HEK293T (cell line): ENCODE results near the gene ENDOG.

ENCODE experiments used
- ARNT ChIP-seq: fragments of 450-650 bp; IDR thresholded peaks from 2 replicates; pipeline ENCODE4 v1.6.1; 2017; ENCODE audit warnings: mild to moderate bottlenecking
- BHLHE40 ChIP-seq: fragments of 450-650 bp; IDR thresholded peaks from 2 replicates; pipeline ENCODE4 v1.6.1; 2016; ENCODE audit warnings: mild to moderate bottlenecking, moderate library complexity, borderline replicate concordance
- CTBP1 ChIP-seq: fragments of 450-650 bp; IDR thresholded peaks from 2 replicates; pipeline ENCODE4 v1.6.1; 2016; ENCODE audit warnings: borderline replicate concordance
- ELF4 ChIP-seq: fragments of 450-650 bp; IDR thresholded peaks from 2 replicates; pipeline ENCODE4 v1.6.1; 2017; ENCODE audit warnings: antibody characterized with exemption
- FOXA1 ChIP-seq: fragments of 450-650 bp; IDR thresholded peaks from 2 replicates; pipeline ENCODE4 v1.6.1; 2016; ENCODE audit warnings: mild to moderate bottlenecking
- FOXK2 ChIP-seq: fragments of 450-650 bp; IDR thresholded peaks from 2 replicates; pipeline ENCODE4 v1.6.1; 2016; ENCODE audit warnings: mild to moderate bottlenecking
- HDGF ChIP-seq: fragments of 450-650 bp; IDR thresholded peaks from 2 replicates; pipeline ENCODE4 v1.6.1; 2017; ENCODE audit warnings: antibody characterized with exemption, borderline replicate concordance
- NFRKB ChIP-seq: fragments of 450-650 bp; IDR thresholded peaks from 2 replicates; pipeline ENCODE4 v1.6.1; 2016; ENCODE audit warnings: mild to moderate bottlenecking, moderate library complexity
- SP1 ChIP-seq: fragments of 450-650 bp; IDR thresholded peaks from 2 replicates; pipeline ENCODE4 v1.6.1; 2017
- SUZ12 ChIP-seq: fragments of 450-650 bp; IDR thresholded peaks from 2 replicates; pipeline ENCODE4 v1.6.1; 2016; ENCODE audit warnings: mild to moderate bottlenecking
- ZNF384 ChIP-seq: fragments of 450-650 bp; IDR thresholded peaks from 2 replicates; pipeline ENCODE4 v1.6.1; 2016
- TF ChIP-seq, protein P1 (sequence below): fragments of 450-650 bp; IDR thresholded peaks from 2 replicates; pipeline ENCODE4 v1.6.1; 2016

DNA sequence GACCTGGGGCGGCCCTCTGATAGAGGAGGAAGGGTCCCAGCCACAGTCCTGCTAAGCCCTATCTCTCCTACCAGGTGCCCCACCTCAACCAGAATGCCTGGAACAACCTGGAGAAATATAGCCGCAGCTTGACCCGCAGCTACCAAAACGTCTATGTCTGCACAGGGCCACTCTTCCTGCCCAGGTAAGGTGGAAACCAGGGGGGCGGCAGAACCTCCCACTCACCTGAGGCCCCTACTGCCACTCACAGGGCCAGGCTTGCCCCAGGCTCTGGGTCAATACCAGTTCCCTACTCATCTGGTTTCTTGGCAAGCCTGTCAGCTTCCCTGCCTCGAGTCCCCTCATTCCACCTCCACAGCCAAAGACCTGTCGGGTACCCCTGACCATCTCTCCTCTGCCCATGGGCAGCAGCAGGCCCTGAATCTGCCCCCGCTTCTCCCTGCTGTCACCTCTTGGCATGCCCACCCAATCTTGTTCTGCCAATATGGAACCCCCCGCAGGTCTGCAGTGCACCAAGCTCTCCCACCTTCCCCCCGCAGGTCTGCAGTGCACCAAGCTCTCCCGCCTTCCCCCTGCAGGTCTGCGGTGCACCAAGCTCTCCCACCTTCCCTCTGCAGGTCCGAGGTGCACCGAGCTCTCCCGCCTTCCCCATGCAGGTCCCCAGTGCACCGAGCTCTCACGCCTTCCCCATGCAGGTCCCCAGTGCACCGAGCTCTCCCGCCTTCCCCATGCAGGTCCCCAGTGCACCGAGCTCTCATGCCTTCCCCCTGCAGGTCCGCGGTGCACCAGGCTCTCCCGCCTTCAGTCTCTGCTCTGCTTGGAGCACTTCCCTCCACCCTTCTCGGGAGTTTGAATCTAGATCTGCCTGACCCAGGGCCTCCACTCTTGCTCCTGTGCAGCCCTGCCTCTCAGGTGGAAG, 2.6 kb downstream of the ENDOG start:
- TF ChIP-seq SP1 (no peak), SUZ12 (no peak), BHLHE40 (no peak), HDGF (no peak), ZNF384 (no peak), FOXK2 (no peak), FOXA1 (no peak), ARNT (no peak), CTBP1 (no peak), NFRKB (no peak), ELF4 (no peak)
- TF ChIP-seq, protein P1, sequence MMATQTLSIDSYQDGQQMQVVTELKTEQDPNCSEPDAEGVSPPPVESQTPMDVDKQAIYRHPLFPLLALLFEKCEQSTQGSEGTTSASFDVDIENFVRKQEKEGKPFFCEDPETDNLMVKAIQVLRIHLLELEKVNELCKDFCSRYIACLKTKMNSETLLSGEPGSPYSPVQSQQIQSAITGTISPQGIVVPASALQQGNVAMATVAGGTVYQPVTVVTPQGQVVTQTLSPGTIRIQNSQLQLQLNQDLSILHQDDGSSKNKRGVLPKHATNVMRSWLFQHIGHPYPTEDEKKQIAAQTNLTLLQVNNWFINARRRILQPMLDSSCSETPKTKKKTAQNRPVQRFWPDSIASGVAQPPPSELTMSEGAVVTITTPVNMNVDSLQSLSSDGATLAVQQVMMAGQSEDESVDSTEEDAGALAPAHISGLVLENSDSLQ, result no peak
